GM12801 (cell line): ENCODE data around the gene TAPBP.

Experiments used
- TF ChIP-seq, protein P1 (sequence below): IDR thresholded peaks from one replicate; pipeline ENCODE4 v1.5.1; 2011; ENCODE audit warnings: control low read depth; ENCODE audit not compliant: insufficient read length; ENCODE audit errors: extremely low read depth

Gene TAPBP

GRCh38 chr6:33336495-33336894 is 22.6 kb upstream of the TAPBP start:
- TF ChIP-seq, protein P1, sequence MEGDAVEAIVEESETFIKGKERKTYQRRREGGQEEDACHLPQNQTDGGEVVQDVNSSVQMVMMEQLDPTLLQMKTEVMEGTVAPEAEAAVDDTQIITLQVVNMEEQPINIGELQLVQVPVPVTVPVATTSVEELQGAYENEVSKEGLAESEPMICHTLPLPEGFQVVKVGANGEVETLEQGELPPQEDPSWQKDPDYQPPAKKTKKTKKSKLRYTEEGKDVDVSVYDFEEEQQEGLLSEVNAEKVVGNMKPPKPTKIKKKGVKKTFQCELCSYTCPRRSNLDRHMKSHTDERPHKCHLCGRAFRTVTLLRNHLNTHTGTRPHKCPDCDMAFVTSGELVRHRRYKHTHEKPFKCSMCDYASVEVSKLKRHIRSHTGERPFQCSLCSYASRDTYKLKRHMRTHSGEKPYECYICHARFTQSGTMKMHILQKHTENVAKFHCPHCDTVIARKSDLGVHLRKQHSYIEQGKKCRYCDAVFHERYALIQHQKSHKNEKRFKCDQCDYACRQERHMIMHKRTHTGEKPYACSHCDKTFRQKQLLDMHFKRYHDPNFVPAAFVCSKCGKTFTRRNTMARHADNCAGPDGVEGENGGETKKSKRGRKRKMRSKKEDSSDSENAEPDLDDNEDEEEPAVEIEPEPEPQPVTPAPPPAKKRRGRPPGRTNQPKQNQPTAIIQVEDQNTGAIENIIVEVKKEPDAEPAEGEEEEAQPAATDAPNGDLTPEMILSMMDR: no peak

DNA sequence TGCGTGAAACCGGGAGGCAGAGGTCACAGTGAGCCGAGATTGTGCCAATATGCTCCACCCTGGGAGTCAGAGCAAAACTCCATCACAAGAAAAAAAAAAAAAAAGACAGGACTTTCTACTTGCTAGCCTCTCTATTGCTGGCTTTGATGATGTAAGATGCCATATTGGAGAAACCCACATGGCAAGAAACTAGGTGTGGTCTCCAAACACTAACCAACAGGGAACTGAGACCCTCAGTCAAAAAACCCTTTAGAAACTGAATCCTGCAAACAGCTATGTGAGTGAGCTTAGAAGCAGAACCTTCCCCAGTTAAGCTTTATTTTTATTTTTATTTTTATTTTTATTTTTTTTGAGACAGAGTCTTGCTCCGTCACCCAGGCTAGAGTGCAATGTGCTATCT is 22.0 kb upstream of the TAPBP start:
- TF ChIP-seq, protein P1: no peak

- TF ChIP-seq, protein P1: no peak
Measured at GRCh38 chr6:33333666-33334065, 19.8 kb upstream of the TAPBP start.

- TF ChIP-seq, protein P1: no peak
Measured at GRCh38 chr6:33330736-33331135, 16.9 kb upstream of the TAPBP start.

- TF ChIP-seq, protein P1: no peak
Measured at GRCh38 chr6:33329058-33329457, 15.2 kb upstream of the TAPBP start.

DNA sequence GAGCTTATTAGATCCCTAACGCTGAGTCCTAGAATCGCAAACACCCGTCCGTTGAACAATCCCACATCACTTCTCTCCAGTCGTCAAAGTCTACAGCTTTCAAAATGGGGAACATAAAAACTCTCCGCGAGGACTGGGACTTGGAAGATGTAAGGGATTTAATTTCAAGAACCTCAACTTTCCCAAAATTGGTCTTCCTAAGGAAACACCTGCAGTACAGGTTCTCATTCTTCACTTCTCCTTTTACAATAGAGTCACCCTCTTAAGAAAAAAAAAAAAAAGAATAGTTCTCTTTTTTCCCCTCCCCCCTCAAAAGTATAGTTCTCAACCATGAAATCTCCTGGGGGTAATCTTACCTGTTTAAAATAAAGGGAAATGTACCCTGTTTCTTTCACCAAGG is 10.2 kb upstream of the TAPBP start:
- TF ChIP-seq, protein P1: no peak

GRCh38 chr6:33323623-33323948 is 9.7 kb upstream of the TAPBP start:
- TF ChIP-seq, protein P1: no peak

DNA sequence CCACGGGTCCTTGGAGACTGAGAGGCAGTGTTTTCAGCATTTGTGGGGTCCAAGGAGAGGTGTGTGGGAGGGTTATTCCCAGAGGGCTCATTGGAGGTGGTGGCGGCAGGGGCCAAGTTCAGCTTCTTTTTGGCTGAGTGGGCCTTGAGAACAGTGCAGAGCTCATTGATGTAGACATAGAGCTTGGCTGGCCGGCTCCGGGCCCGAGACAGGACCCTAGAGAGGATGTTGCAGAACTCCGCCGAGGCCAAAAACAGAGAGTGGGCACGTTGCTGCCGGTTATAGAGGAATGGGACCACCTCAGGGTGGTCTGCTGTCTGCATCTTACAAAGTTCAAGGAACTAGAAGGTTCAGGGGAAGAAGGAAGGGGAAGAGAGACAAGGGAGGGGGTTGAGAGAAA is 7.3 kb upstream of the TAPBP start:
- TF ChIP-seq, protein P1: no peak
